GM23248 (cell line): ENCODE data around the gene ISL1.

Experiments
- EZH2 ChIP-seq: fragments of 200-600 bp; sonication (generic); IDR thresholded peaks from 2 replicates; pipeline ENCODE4 v1.6.1; 2018; ENCODE audit warnings: antibody characterized with exemption, mild to moderate bottlenecking; ENCODE audit not compliant: insufficient read depth, poor library complexity, severe bottlenecking
- EZH2phosphoT487 ChIP-seq: fragments of 200-600 bp; sonication (generic); IDR thresholded peaks from 2 replicates; pipeline ENCODE4 v1.6.1; 2018; ENCODE audit warnings: antibody characterized with exemption, moderate library complexity, mild to moderate bottlenecking, low read depth; ENCODE audit not compliant: insufficient read depth

GRCh38 chr5:51385216-51385615 lies 2.0 kb downstream of the ISL1 start:
- TF ChIP-seq EZH2phosphoT487, result no peak
- TF ChIP-seq EZH2, result no peak
